CD4-positive, alpha-beta memory T cell (primary cell): Measurements from ENCODE around the gene NKD2. TPM values are rescaled to one million over a fixed set of nuclear protein-coding genes. Genes with fewer than 3 reads are reported as not detected.
"Not testable (repeated sequence)": the region's sequence is repeated elsewhere in the genome, so short reads cannot be mapped to it uniquely, and the experiment has no call there.

Experiments
- CTCF ChIA-PET: fragments of 350-600 bp; sonication (Branson Sonifier 250); formaldehyde crosslinking; loops from one replicate; lab custom pipeline; 2021; ENCODE audit warnings: inconsistent platforms; ENCODE audit not compliant: partially characterized antibody; lab: Charles Lee
- POLR2A ChIA-PET: fragments of 350-600 bp; sonication (Branson Sonifier 250); formaldehyde crosslinking; loops from one replicate; lab custom pipeline; 2021; ENCODE audit not compliant: partially characterized antibody; lab: Charles Lee
- DNase-seq, 5 donors: peaks; one replicate each; pipeline versions ENCODE4 v3.0.0 to v3.0.0-alpha.2; 2020 to 2022; ENCODE audit warnings: mixed read lengths in 1 of 5
- H3K27ac ChIP-seq: one replicate; pipeline ENCODE4 v1.7.0; 2013; ENCODE audit warnings: low read depth, low read length
- H3K27me3 ChIP-seq: 2 replicates; pipeline ENCODE4 v1.7.0; 2013; ENCODE audit warnings: mild to moderate bottlenecking, low read length, moderate library complexity; ENCODE audit not compliant: insufficient read depth
- H3K36me3 ChIP-seq: 2 replicates; pipeline ENCODE4 v1.7.0; 2013; ENCODE audit warnings: mild to moderate bottlenecking, low read length, moderate library complexity; ENCODE audit not compliant: insufficient read depth
- H3K4me1 ChIP-seq: 2 replicates; pipeline ENCODE4 v1.7.0; 2013; ENCODE audit warnings: mild to moderate bottlenecking, low read length, moderate library complexity; ENCODE audit not compliant: insufficient read depth
- H3K4me3 ChIP-seq, 2 donors: one replicate each; pipeline ENCODE4 v1.7.0; 2013; ENCODE audit warnings: low read length in 2 of 2, mild to moderate bottlenecking in 1 of 2
- H3K9me3 ChIP-seq, 2 donors: one replicate each; pipeline ENCODE4 v1.7.0; 2013; ENCODE audit warnings: low read length in 2 of 2, control low read depth in 1 of 2; ENCODE audit not compliant: control insufficient read depth in 1 of 2
- H3K27ac Mint-ChIP-seq, 7 donors: one replicate each; pipeline ENCODE4 v1.8.0; 2020 to 2021; ENCODE audit warnings: mixed read lengths in 7 of 7, mild to moderate bottlenecking in 6 of 7, inconsistent platforms in 3 of 7, moderate library complexity in 3 of 7
- H3K27me3 Mint-ChIP-seq, 2 donors: one replicate each; pipeline ENCODE4 v1.8.0; 2020 to 2021; ENCODE audit warnings: mixed read lengths in 2 of 2
- H3K36me3 Mint-ChIP-seq, 2 donors: one replicate each; pipeline ENCODE4 v1.8.0; 2020 to 2021; ENCODE audit warnings: mixed read lengths in 2 of 2, inconsistent platforms in 1 of 2, mild to moderate bottlenecking in 1 of 2
- H3K4me1 Mint-ChIP-seq, 4 donors: one replicate each; pipeline ENCODE4 v1.8.0; 2020 to 2021; ENCODE audit warnings: mixed read lengths in 4 of 4, mild to moderate bottlenecking in 1 of 4
- H3K4me3 Mint-ChIP-seq, 8 donors: one replicate each; pipeline ENCODE4 v1.8.0; 2020 to 2021; ENCODE audit warnings: mixed read lengths in 8 of 8, mild to moderate bottlenecking in 7 of 8, moderate library complexity in 6 of 8, inconsistent platforms in 3 of 8
- H3K9me3 Mint-ChIP-seq, 8 donors: one replicate each; pipeline ENCODE4 v1.8.0; 2020 to 2021; ENCODE audit warnings: mixed read lengths in 8 of 8, mild to moderate bottlenecking in 5 of 8, inconsistent platforms in 3 of 8, moderate library complexity in 1 of 8
- intact Hi-C: fragments of 100-400 bp; cut with micrococcal nuclease; formaldehyde crosslinking; loops from one replicate; pipeline ENCODE4 v1.15.1; 2023
- polyA plus RNA-seq, 2 donors: library from polyadenylated mRNA; unstranded; fragments of 300-500 nt; fragmentation: Illumina TruSeq; gene quantifications; one replicate each; pipeline ENCODE4 v1.2.3, GENCODE V29; 2021
- total RNA-seq, 2 experiments: library from RNA; stranded (reverse); gene quantifications; one replicate each; pipeline ENCODE4 v1.2.3, GENCODE V29; 2021

Gene NKD2
- total and polyA plus RNA-seq, 4 experiments from 2014 or later = not detected

- no peaks in the 10 kb centered on the region for H3K36me3 ChIP-seq
- H3K27ac ChIP-seq = no peak overlapping the region
- Mint-ChIP-seq H3K4me1 (peaks cover 3 to 13% (median 11%) of the 10 kb centered on the region in 4 donors), H3K27me3 (peaks cover 46 to 53% of the 10 kb centered on the region in 2 donors), H3K27ac (no peak overlapping the region), H3K9me3 (peaks cover 0 to 3% (median 0%) of the 10 kb centered on the region in 8 donors), H3K36me3 (no peaks in the 10 kb centered on the region), H3K4me3 (no peak overlapping the region)
- peaks cover 7% of the 10 kb centered on the region for H3K4me1 ChIP-seq
- no peak overlapping the region for H3K4me3 ChIP-seq
- H3K9me3 ChIP-seq = no peaks in the 10 kb centered on the region
- intact Hi-C loops = no loop called here
- ChIA-PET CTCF (no interaction called here), POLR2A (no interaction called here)
- H3K27me3 ChIP-seq = peaks cover 21% of the 10 kb centered on the region
- DNase-seq = no peak
Observed at GRCh38 chr5:968881-969280, 39.7 kb upstream of the NKD2 start.

GRCh38 chr5:969408-969839, 39.2 kb upstream of the NKD2 start:
- Mint-ChIP-seq H3K27ac (no peak overlapping the region), H3K4me1 (peaks cover 0 to 8% (median 6%) of the 10 kb centered on the region in 4 donors), H3K27me3 (peaks cover 46 to 49% of the 10 kb centered on the region in 2 donors), H3K36me3 (no peaks in the 10 kb centered on the region), H3K9me3 (peaks cover 0 to 3% (median 0%) of the 10 kb centered on the region in 8 donors), H3K4me3 (no peak overlapping the region)
- ChIA-PET POLR2A (no interaction called here), CTCF (no interaction called here)
- H3K4me1 ChIP-seq = peaks cover 3% of the 10 kb centered on the region
- H3K36me3 ChIP-seq = no peaks in the 10 kb centered on the region
- no peak for DNase-seq
- no peak overlapping the region for H3K27ac ChIP-seq
- intact Hi-C loops = no loop called here
- peaks cover 21% of the 10 kb centered on the region for H3K27me3 ChIP-seq
- H3K9me3 ChIP-seq = no peaks in the 10 kb centered on the region
- no peak overlapping the region for H3K4me3 ChIP-seq

GRCh38 chr5:972575-972974, 36.0 kb upstream of the NKD2 start:
- peaks cover 16% of the 10 kb centered on the region for H3K27me3 ChIP-seq
- CTCF ChIA-PET, H3K27ac ChIP-seq, H3K4me1 Mint-ChIP-seq, POLR2A ChIA-PET, H3K9me3 Mint-ChIP-seq, H3K4me3 ChIP-seq, intact Hi-C loops, H3K4me1 ChIP-seq, H3K9me3 ChIP-seq, H3K4me3 Mint-ChIP-seq, DNase-seq, H3K36me3 ChIP-seq, H3K36me3 Mint-ChIP-seq: not testable (repeated sequence)
- peak overlapping the region in 1 of 7 donors; percentile 24 for H3K27ac Mint-ChIP-seq
- peaks cover 29 to 32% of the 10 kb centered on the region in 2 donors for H3K27me3 Mint-ChIP-seq

- CTCF ChIA-PET = no interaction called here
- intact Hi-C loops = no loop called here
- Histone ChIP-seq H3K4me3 (no peak overlapping the region), H3K4me1 (no peaks in the 10 kb centered on the region), H3K36me3 (no peaks in the 10 kb centered on the region), H3K27me3 (no peaks in the 10 kb centered on the region), H3K27ac (no peak overlapping the region), H3K9me3 (no peaks in the 10 kb centered on the region)
- H3K9me3 Mint-ChIP-seq = no peaks in the 10 kb centered on the region
- no peaks in the 10 kb centered on the region for H3K36me3 Mint-ChIP-seq
- H3K27me3 Mint-ChIP-seq = peaks cover 5 to 10% of the 10 kb centered on the region in 2 donors
- H3K27ac Mint-ChIP-seq = no peak overlapping the region
- H3K4me1 Mint-ChIP-seq = no peaks in the 10 kb centered on the region
- H3K4me3 Mint-ChIP-seq = no peak overlapping the region
- POLR2A ChIA-PET = no interaction called here
- no peak for DNase-seq
Observed at GRCh38 chr5:976849-977751, 31.5 kb upstream of the NKD2 start.

GRCh38 chr5:978054-978453, 30.5 kb upstream of the NKD2 start:
- H3K36me3 ChIP-seq = no peaks in the 10 kb centered on the region
- no peaks in the 10 kb centered on the region for H3K4me1 ChIP-seq
- no peaks in the 10 kb centered on the region for H3K27me3 ChIP-seq
- H3K4me3 ChIP-seq = no peak overlapping the region
- H3K4me3 Mint-ChIP-seq = no peak overlapping the region
- no peaks in the 10 kb centered on the region for H3K4me1 Mint-ChIP-seq
- ChIA-PET POLR2A (interaction anchor here (1.2 kb wide), 1 partner anchor 11 kb away, joined by 3 read pairs; no protein-coding TSS in a partner anchor), CTCF (no interaction called here)
- no peaks in the 10 kb centered on the region for H3K9me3 ChIP-seq
- no peak overlapping the region for H3K27ac ChIP-seq
- intact Hi-C loops = no loop called here
- no peak for DNase-seq
- no peaks in the 10 kb centered on the region for H3K36me3 Mint-ChIP-seq
- H3K9me3 Mint-ChIP-seq = no peaks in the 10 kb centered on the region
- H3K27me3 Mint-ChIP-seq = peaks cover 2 to 3% of the 10 kb centered on the region in 2 donors
- H3K27ac Mint-ChIP-seq = no peak overlapping the region

- Histone ChIP-seq H3K27me3 (no peaks in the 10 kb centered on the region), H3K4me3 (no peak overlapping the region), H3K27ac (no peak overlapping the region), H3K4me1 (no peaks in the 10 kb centered on the region), H3K36me3 (no peaks in the 10 kb centered on the region), H3K9me3 (no peaks in the 10 kb centered on the region)
- H3K4me1 Mint-ChIP-seq = peaks cover 0 to 3% (median under 1%) of the 10 kb centered on the region in 4 donors
- H3K27ac Mint-ChIP-seq = no peak overlapping the region
- H3K27me3 Mint-ChIP-seq = peaks cover 2 to 4% of the 10 kb centered on the region in 2 donors
- CTCF ChIA-PET = no interaction called here
- peaks cover 0 to 3% (median 0%) of the 10 kb centered on the region in 8 donors for H3K9me3 Mint-ChIP-seq
- intact Hi-C loops = no loop called here
- no peak for DNase-seq
- H3K4me3 Mint-ChIP-seq = no peak overlapping the region
- no peaks in the 10 kb centered on the region for H3K36me3 Mint-ChIP-seq
- POLR2A ChIA-PET = interaction anchor here (1.2 kb wide), 1 partner anchor 11 kb away, joined by 3 read pairs; no protein-coding TSS in a partner anchor
Observed at GRCh38 chr5:978693-979092, 29.9 kb upstream of the NKD2 start.

- Mint-ChIP-seq H3K9me3 (peaks cover 0 to 6% (median 3%) of the 10 kb centered on the region in 8 donors), H3K36me3 (no peaks in the 10 kb centered on the region), H3K4me1 (peaks cover 0 to 9% (median 2%) of the 10 kb centered on the region in 4 donors), H3K4me3 (no peak overlapping the region), H3K27me3 (peaks cover 2 to 10% of the 10 kb centered on the region in 2 donors), H3K27ac (no peak overlapping the region)
- ChIA-PET POLR2A (interaction anchor here (1.2 kb wide), 1 partner anchor 10 kb away, joined by 3 read pairs; no protein-coding TSS in a partner anchor), CTCF (no interaction called here)
- no peaks in the 10 kb centered on the region for H3K4me1 ChIP-seq
- no peaks in the 10 kb centered on the region for H3K36me3 ChIP-seq
- no peaks in the 10 kb centered on the region for H3K27me3 ChIP-seq
- intact Hi-C loops = no loop called here
- DNase-seq = no peak
- no peaks in the 10 kb centered on the region for H3K9me3 ChIP-seq
- H3K27ac ChIP-seq = no peak overlapping the region
- H3K4me3 ChIP-seq = no peak overlapping the region
Observed at GRCh38 chr5:979100-979817, 29.3 kb upstream of the NKD2 start.
